K562 (cell line): ENCODE data around the gene CPNE2. TPM values are rescaled to one million over a fixed set of nuclear protein-coding genes. Genes with fewer than 3 reads are reported as not detected.

Source experiments
- ATAC-seq: fragments of 200-7000 bp; cut with Tn5 transposase; 3 replicates; pipeline ENCODE4 v1.9.1; 2020; ENCODE audit warnings: moderate library complexity
- BruUV-seq: library from RNA; stranded (reverse); fragments of 400-500 nt; replicated peaks from 2 replicates; lab custom pipeline; 2021; lab: Mats Ljungman, UMichigan
- CTCF ChIA-PET: fragments of 300-600 bp; formaldehyde crosslinking; extraction: SDS; loops from one replicate; lab custom pipeline; 2021; ENCODE audit warnings: low intra/inter-chr PET ratio; lab: Yijun Ruan, JAX
- POLR2A ChIA-PET: fragments of 300-600, 350-650 bp; sonication (Branson Sonifier 250); formaldehyde crosslinking; extraction: SDS; loops from one replicate; lab custom pipeline; 2021; ENCODE audit warnings: antibody characterized with exemption, inconsistent platforms; lab: Yijun Ruan, JAX
- DNase-seq, 4 experiments: peaks; one replicate each; pipeline versions ENCODE4 v3.0.0 to v3.0.0-alpha.2; 2011 to 2018; ENCODE audit warnings: low spot score in 3 of 4, mixed read lengths in 3 of 4; ENCODE audit errors: extremely low read depth in 1 of 4
- FAIRE-seq: peaks from 2 replicates; lab custom pipeline; 2011; peaks lifted over from hg19 to GRCh38; lab: Jason Lieb, UNC
- H2AFZ ChIP-seq: 2 replicates; pipeline ENCODE4 v1.6.0; 2011; ENCODE audit warnings: low read depth, low read length, control low read depth, inconsistent platforms
- H3K27ac ChIP-seq: fragments of 200-600 bp; 3 replicates; pipeline ENCODE4 v1.8.0; 2011; ENCODE audit warnings: low read depth, mild to moderate bottlenecking, control low read depth, inconsistent platforms, low read length, moderate library complexity, mixed read lengths; ENCODE audit errors: extremely low read depth
- H3K27me3 ChIP-seq, 2 experiments: fragments of 300-600 bp in 1 of 2; 2 replicates in 1 of 2; 3 replicates in 1 of 2; pipeline versions ENCODE4 v1.6.0 to v1.8.0; 2011; ENCODE audit warnings: inconsistent platforms in 2 of 2, low read length in 2 of 2, mild to moderate bottlenecking in 1 of 2, mixed read lengths in 1 of 2, moderate library complexity in 1 of 2; ENCODE audit not compliant: control insufficient read depth in 2 of 2, insufficient read depth in 2 of 2
- H3K36me3 ChIP-seq: fragments of 300-600 bp; 3 replicates; pipeline ENCODE4 v1.8.0; 2011; ENCODE audit warnings: mild to moderate bottlenecking, low read length, inconsistent platforms; ENCODE audit not compliant: control insufficient read depth, insufficient read depth
- H3K4me1 ChIP-seq, 2 experiments: fragments of 200-600 bp in 1 of 2; replicated peaks in 1 of 2; 2 replicates in 1 of 2; 3 replicates in 1 of 2; pipeline versions ENCODE4 v1.5.1 to v1.8.0; 2011; ENCODE audit warnings: inconsistent platforms in 2 of 2, low read length in 2 of 2, mild to moderate bottlenecking in 1 of 2, mixed read lengths in 1 of 2, moderate library complexity in 1 of 2; ENCODE audit not compliant: control insufficient read depth in 2 of 2, insufficient read depth in 2 of 2
- H3K4me2 ChIP-seq: 2 replicates; pipeline ENCODE4 v1.6.1; 2011; ENCODE audit warnings: low read length, control low read depth, inconsistent platforms, mixed read lengths; ENCODE audit not compliant: insufficient read depth
- H3K4me3 ChIP-seq: fragments of 200-600 bp; sonication (generic), shearing (Covaris generic); 2 replicates; pipeline ENCODE4 v1.5.1; 2016; ENCODE audit warnings: control low read depth, inconsistent platforms
- H3K79me2 ChIP-seq: fragments of 200-600 bp; 3 replicates; pipeline ENCODE4 v1.8.0; 2011; ENCODE audit warnings: low read length, inconsistent platforms; ENCODE audit not compliant: control insufficient read depth, insufficient read depth
- H3K9ac ChIP-seq, 2 experiments: 2 replicates each; pipeline versions ENCODE4 v1.6.0 to v1.6.1; 2011; ENCODE audit warnings: low read depth in 2 of 2, low read length in 2 of 2, control low read depth in 1 of 2, inconsistent platforms in 1 of 2, mild to moderate bottlenecking in 1 of 2, mixed read lengths in 1 of 2; ENCODE audit not compliant: insufficient read depth in 1 of 2
- H3K9me1 ChIP-seq: one replicate; pipeline ENCODE4 v1.6.0; 2011; ENCODE audit warnings: inconsistent platforms, mild to moderate bottlenecking, low read length, moderate library complexity; ENCODE audit not compliant: control insufficient read depth, insufficient read depth
- H3K9me3 ChIP-seq: replicated peaks from 2 replicates; pipeline ENCODE4 v1.5.1; 2011; ENCODE audit warnings: low read depth, low read length, inconsistent platforms; ENCODE audit not compliant: control insufficient read depth, insufficient read depth
- H4K20me1 ChIP-seq: replicated peaks from 2 replicates; pipeline ENCODE4 v1.6.1; 2011; ENCODE audit warnings: low read length, inconsistent platforms, mixed read lengths; ENCODE audit not compliant: control insufficient read depth, insufficient read depth
- CREM ChIP-seq: IDR thresholded peaks from 2 replicates; pipeline ENCODE4 v1.6.1; 2014; ENCODE audit warnings: antibody characterized with exemption, low read depth
- WGBS: fragments of 100-300 bp; shearing (Covaris generic); methylation state at CpG from one replicate; pipeline ENCODE4 v1.1.6; 2016; ENCODE audit warnings: low coverage, mixed read lengths; ENCODE audit not compliant: insufficient coverage; ENCODE audit errors: missing lambda C conversion rate; 5-methylcytosine and 5-hydroxymethylcytosine counted together
- in situ Hi-C: fragments of 300-500 bp; cut with MboI; formaldehyde crosslinking; loops from 4 replicates; pipeline ENCODE4 v1.15.0; 2018; ENCODE audit warnings: inconsistent platforms, mixed read lengths
- intact Hi-C: fragments of 100-400 bp; cut with micrococcal nuclease; formaldehyde crosslinking; loops from 2 replicates; pipeline ENCODE4 v1.14.2; 2022
- polyA plus RNA-seq, 8 experiments: library from polyadenylated mRNA; depleted of rRNA in 4 of 8; stranded (reverse) in 5 of 8; unstranded in 3 of 8; fragments of >200 nt; fragmentation: Nextera tagmentation in 2 of 8; fragmentation: Illumina TruSeq in 1 of 8; extraction: Ambion mirVana in 2 of 8; extraction: Trizol in 1 of 8; gene quantifications; 2 replicates each; pipeline versions ENCODE4 v1.2.1 to v1.2.3, GENCODE V29; 2011 to 2014; ENCODE audit warnings: inconsistent platforms in 1 of 8, missing spikeins in 1 of 8
- total RNA-seq, 7 experiments: library from RNA; depleted of rRNA in 6 of 7; stranded (reverse); fragments of >200 nt in 6 of 7; fragmentation: Illumina TruSeq in 2 of 7; extraction: Trizol in 2 of 7; gene quantifications; 2 replicates each; pipeline versions ENCODE4 v1.2.1 to v1.2.3, GENCODE V29; 2011 to 2021; ENCODE audit warnings: low replicate concordance in 1 of 7
- TF ChIP-seq, protein P1 (sequence below): IDR thresholded peaks from 2 replicates; pipeline ENCODE4 v1.6.1; 2014; ENCODE audit warnings: antibody characterized with exemption

The CPNE2 gene
- total and polyA plus RNA-seq, 9 of the 15 experiments (the other 6 are each of a cell fraction or from before 2014, with no cell fraction given), result 3.0 to 13.9 (median 8.6) TPM

DNA sequence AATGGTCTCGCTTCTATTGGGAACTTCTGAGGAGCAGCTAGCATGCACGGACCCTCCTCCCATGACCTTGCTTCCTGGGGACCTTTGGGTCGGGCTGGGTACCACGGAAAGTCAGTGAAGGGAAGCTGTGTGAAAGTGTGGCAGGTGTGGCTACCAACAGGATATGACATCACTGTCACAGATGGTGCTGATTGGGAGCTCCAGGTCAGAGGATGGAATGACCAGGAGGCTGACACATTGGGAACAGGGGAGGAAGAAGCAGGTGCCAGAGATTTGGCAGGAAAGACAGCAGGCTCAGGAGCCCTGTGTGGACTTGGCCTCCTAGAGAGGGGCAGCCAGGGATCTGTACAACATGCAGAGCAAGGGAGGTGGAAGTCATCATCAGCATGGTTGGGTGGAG lies 34.0 kb downstream of the CPNE2 start:
- no peak overlapping the region; a peak in 1 of 4 replicates for H3K9ac ChIP-seq
- no peak for FAIRE-seq
- no peaks in the 10 kb centered on the region for H3K36me3 ChIP-seq
- no TSS peak for BruUV-seq
- ATAC-seq, result no peak
- H3K4me3 ChIP-seq, result no peak overlapping the region
- WGBS, result 46% methylated on average over 4 of the region's 4 CpGs
- no peaks in the 10 kb centered on the region for H3K79me2 ChIP-seq
- DNase-seq, result no peak
- intact Hi-C loops (no loop called here), in situ Hi-C loops (no loop called here)
- no peaks in the 10 kb centered on the region for H3K9me3 ChIP-seq
- H3K27ac ChIP-seq, result no peak overlapping the region
- peaks cover 6 to 7% of the 10 kb centered on the region in 2 experiments; a peak in 4 of 5 replicates for H3K4me1 ChIP-seq
- POLR2A ChIA-PET, result interaction anchor here (1.3 to 1.8 kb wide), 2 partner anchors 10 to 14 kb away, joined by 5 read pairs; no protein-coding TSS in a partner anchor
- no peak overlapping the region for H3K4me2 ChIP-seq
- no peak overlapping the region for H2AFZ ChIP-seq
- H4K20me1 ChIP-seq, result no peaks in the 10 kb centered on the region; the same call in 1 of the 2 replicates
- CTCF ChIA-PET, result no interaction called here
- H3K27me3 ChIP-seq, result no peaks in the 10 kb centered on the region
- no peaks in the 10 kb centered on the region for H3K9me1 ChIP-seq
- 0 out of 2 replicates have a peak, but pooled peaks have one; percentile 18 for TF ChIP-seq CREM
- TF ChIP-seq, protein P1, sequence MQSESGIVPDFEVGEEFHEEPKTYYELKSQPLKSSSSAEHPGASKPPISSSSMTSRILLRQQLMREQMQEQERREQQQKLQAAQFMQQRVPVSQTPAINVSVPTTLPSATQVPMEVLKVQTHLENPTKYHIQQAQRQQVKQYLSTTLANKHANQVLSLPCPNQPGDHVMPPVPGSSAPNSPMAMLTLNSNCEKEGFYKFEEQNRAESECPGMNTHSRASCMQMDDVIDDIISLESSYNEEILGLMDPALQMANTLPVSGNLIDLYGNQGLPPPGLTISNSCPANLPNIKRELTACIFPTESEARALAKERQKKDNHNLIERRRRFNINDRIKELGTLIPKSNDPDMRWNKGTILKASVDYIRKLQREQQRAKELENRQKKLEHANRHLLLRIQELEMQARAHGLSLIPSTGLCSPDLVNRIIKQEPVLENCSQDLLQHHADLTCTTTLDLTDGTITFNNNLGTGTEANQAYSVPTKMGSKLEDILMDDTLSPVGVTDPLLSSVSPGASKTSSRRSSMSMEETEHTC, result no peak
